ENCODE data around the gene PRICKLE2. TPM values are rescaled to one million over a fixed set of nuclear protein-coding genes. Genes with fewer than 3 reads are reported as not detected.

Gene PRICKLE2
- total RNA-seq, 1 experiment from 2014 or later = 4.2 TPM

DNA sequence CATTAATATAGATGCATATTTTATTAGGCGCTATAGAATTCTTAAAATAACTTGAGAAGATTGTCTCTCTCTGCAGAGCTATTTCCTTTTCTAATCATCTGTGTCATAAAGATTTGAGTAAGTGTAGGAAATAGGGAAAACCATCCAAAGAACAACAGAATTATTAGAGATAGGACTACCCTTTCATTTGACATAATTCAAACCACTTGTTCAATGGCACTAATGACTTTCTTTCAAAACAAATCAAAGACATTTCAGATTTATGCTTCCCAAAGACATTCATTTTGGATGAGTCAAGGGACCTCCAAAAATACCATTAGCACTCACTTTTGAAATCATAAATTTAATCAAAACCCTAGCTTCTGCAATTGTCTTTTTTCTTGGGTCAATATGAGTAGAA lies 29.5 kb downstream of the PRICKLE2 start:
- Mint-ChIP-seq H3K27ac (ENCODE audit: unreplicated experiment) (no peak overlapping the region), H3K36me3 (ENCODE audit: insufficient read depth, unreplicated experiment) (no peaks in the 10 kb centered on the region), H3K4me3 (ENCODE audit: unreplicated experiment) (no peak overlapping the region), H3K4me1 (ENCODE audit: low read depth, unreplicated experiment) (no peaks in the 10 kb centered on the region), H3K9me3 (ENCODE audit: unreplicated experiment) (peaks cover 14% of the 10 kb centered on the region), H3K27me3 (ENCODE audit: insufficient read depth, unreplicated experiment) (no peaks in the 10 kb centered on the region)
- POLR2A ChIA-PET = no interaction called here
- CTCF ChIA-PET = no interaction called here
- peaks cover 15% of the 10 kb centered on the region; the same call in 1 of the 2 replicates for H3K9me3 ChIP-seq
- DNase-seq = no peak
- TF ChIP-seq, protein P1, sequence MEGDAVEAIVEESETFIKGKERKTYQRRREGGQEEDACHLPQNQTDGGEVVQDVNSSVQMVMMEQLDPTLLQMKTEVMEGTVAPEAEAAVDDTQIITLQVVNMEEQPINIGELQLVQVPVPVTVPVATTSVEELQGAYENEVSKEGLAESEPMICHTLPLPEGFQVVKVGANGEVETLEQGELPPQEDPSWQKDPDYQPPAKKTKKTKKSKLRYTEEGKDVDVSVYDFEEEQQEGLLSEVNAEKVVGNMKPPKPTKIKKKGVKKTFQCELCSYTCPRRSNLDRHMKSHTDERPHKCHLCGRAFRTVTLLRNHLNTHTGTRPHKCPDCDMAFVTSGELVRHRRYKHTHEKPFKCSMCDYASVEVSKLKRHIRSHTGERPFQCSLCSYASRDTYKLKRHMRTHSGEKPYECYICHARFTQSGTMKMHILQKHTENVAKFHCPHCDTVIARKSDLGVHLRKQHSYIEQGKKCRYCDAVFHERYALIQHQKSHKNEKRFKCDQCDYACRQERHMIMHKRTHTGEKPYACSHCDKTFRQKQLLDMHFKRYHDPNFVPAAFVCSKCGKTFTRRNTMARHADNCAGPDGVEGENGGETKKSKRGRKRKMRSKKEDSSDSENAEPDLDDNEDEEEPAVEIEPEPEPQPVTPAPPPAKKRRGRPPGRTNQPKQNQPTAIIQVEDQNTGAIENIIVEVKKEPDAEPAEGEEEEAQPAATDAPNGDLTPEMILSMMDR (IDR thresholded peaks at IDR 0.05; ENCODE audit: insufficient read depth in 1 of 2, low read depth in 1 of 2, low read length in 1 of 2, severe bottlenecking in 1 of 2, unreplicated experiment in 1 of 2) = no peak
- intact Hi-C loops (cut with micrococcal nuclease; ENCODE audit: unreplicated experiment) = no loop called here
- H3K4me3 ChIP-seq (ENCODE audit: low read depth, low read length) = no peak overlapping the region
- no peaks in the 10 kb centered on the region for H3K4me1 ChIP-seq
- H3K36me3 ChIP-seq (ENCODE audit: control insufficient read depth, insufficient read depth, low read length) = no peaks in the 10 kb centered on the region
- BruUV-seq (replicated peaks) = no TSS peak
- no peaks in the 10 kb centered on the region for H3K27me3 ChIP-seq (replicated peaks; ENCODE audit: control insufficient read depth, insufficient read depth, low read length)

DNA sequence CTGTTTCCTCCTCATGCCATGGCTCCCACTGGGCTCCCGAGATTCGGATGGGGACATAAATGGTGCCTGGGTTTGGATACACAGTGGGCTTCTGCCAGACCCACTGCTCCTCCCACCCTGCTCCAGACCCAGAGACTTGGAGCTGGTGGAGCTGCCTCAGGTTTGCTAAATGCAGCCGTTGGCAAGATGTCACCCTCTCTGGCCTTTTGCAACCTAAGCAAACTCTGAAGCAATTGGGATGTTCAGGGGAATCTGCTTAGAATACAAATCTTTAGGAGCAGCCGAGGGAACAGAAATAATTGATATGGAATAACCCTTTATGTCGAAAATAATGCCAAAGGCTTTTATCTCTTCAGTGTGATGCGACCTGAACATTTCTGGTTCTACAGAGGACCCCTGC lies 33.4 kb downstream of the PRICKLE2 start:
- no peaks in the 10 kb centered on the region for H3K27me3 ChIP-seq (replicated peaks; ENCODE audit: control insufficient read depth, insufficient read depth, low read length)
- peaks cover 6% of the 10 kb centered on the region for H3K36me3 Mint-ChIP-seq (ENCODE audit: insufficient read depth, unreplicated experiment)
- peaks cover 30% of the 10 kb centered on the region for H3K4me1 ChIP-seq
- BruUV-seq (replicated peaks) = no TSS peak
- H3K4me3 ChIP-seq (ENCODE audit: low read depth, low read length) = no peak overlapping the region
- TF ChIP-seq, protein P1 (IDR thresholded peaks at IDR 0.05; ENCODE audit: insufficient read depth in 1 of 2, low read depth in 1 of 2, low read length in 1 of 2, severe bottlenecking in 1 of 2, unreplicated experiment in 1 of 2) = no peak
- intact Hi-C loops (cut with micrococcal nuclease; ENCODE audit: unreplicated experiment) = no loop called here
- no peak for DNase-seq
- H3K27ac Mint-ChIP-seq (ENCODE audit: unreplicated experiment) = no peak overlapping the region
- ChIA-PET POLR2A (no interaction called here), CTCF (no interaction called here)
- no peak overlapping the region for H3K4me3 Mint-ChIP-seq (ENCODE audit: unreplicated experiment)
- peaks cover 15% of the 10 kb centered on the region; the same call in 1 of the 2 replicates for H3K9me3 ChIP-seq
- H3K4me1 Mint-ChIP-seq (ENCODE audit: low read depth, unreplicated experiment) = peaks cover 11% of the 10 kb centered on the region
- peaks cover 14% of the 10 kb centered on the region for H3K9me3 Mint-ChIP-seq (ENCODE audit: unreplicated experiment)
- no peaks in the 10 kb centered on the region for H3K27me3 Mint-ChIP-seq (ENCODE audit: insufficient read depth, unreplicated experiment)
- no peaks in the 10 kb centered on the region for H3K36me3 ChIP-seq (ENCODE audit: control insufficient read depth, insufficient read depth, low read length)

DNA sequence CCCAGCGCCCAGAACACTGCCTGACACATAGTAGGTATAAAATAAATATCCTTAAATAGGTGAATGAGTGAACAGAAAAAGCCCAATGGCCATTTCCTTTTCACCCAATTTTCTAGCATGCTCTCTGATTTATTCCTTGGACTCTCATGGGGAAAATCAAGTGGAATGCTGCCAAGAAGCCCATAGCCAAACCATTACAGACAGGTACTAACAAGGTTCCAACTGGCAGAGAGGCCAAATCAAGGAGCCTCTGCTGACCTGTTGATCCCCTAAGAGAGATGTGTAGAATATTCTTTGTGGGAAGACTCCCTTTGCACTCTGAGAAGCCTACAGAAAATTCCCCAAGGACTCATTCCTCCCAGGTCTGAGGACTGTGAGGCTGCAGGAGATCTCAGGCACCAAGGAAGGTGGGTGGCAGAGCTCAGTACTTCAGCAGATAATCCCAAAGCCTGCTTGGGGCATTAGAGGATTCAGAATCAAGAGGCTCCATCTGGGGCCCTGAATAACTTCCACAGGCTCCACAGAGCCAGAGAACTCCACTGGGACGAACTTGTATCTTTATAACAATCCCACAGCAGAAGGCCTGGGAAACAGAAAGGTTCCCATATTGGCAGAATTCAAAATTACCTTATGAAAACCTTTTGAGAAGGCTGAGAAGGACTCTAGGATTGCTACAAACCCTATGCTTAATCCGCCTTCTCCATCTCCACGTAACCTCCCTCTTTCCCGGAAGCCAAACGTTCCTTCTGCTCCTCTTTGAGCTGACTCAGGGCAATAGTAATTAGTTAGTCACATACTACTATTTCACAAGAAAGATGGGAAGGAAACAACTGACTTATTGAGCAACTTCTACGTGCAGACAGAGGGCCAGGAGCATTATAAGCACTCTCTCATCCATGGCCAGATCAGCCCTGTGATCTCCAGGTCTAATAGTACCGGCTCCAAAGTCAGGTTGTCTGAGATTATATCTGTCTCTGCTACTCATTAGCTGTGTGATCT lies 34.5 kb downstream of the PRICKLE2 start:
- H3K27ac Mint-ChIP-seq (ENCODE audit: unreplicated experiment) = no peak overlapping the region
- CTCF ChIA-PET = no interaction called here

More for the DNA sequence above, 34.5 kb downstream of the PRICKLE2 start:
- Mint-ChIP-seq H3K4me1 (ENCODE audit: low read depth, unreplicated experiment) (peaks cover 11% of the 10 kb centered on the region), H3K27me3 (ENCODE audit: insufficient read depth, unreplicated experiment) (no peaks in the 10 kb centered on the region), H3K36me3 (ENCODE audit: insufficient read depth, unreplicated experiment) (peaks cover 6% of the 10 kb centered on the region), H3K9me3 (ENCODE audit: unreplicated experiment) (peaks cover 14% of the 10 kb centered on the region), H3K4me3 (ENCODE audit: unreplicated experiment) (no peak overlapping the region)
- H3K27me3 ChIP-seq (replicated peaks; ENCODE audit: control insufficient read depth, insufficient read depth, low read length) = no peaks in the 10 kb centered on the region
- no peaks in the 10 kb centered on the region for H3K36me3 ChIP-seq (ENCODE audit: control insufficient read depth, insufficient read depth, low read length)
- H3K9me3 ChIP-seq = peaks cover 15% of the 10 kb centered on the region; the same call in 1 of the 2 replicates
- intact Hi-C loops (cut with micrococcal nuclease; ENCODE audit: unreplicated experiment) = no loop called here
- H3K4me3 ChIP-seq (ENCODE audit: low read depth, low read length) = no peak overlapping the region
- TF ChIP-seq, protein P1 (IDR thresholded peaks at IDR 0.05; ENCODE audit: insufficient read depth in 1 of 2, low read depth in 1 of 2, low read length in 1 of 2, severe bottlenecking in 1 of 2, unreplicated experiment in 1 of 2) = no peak
- H3K4me1 ChIP-seq = peaks cover 35% of the 10 kb centered on the region
- POLR2A ChIA-PET = no interaction called here
- no TSS peak for BruUV-seq (replicated peaks)
- no peak for DNase-seq
